ENCODE measurements around the gene KLF12. TPM values are rescaled to one million over a fixed set of nuclear protein-coding genes. Genes with fewer than 3 reads are reported as not detected.

Gene KLF12
- total and polyA plus RNA-seq, 2 experiments from 2014 or later, result 6.4 to 7.7 TPM

DNA sequence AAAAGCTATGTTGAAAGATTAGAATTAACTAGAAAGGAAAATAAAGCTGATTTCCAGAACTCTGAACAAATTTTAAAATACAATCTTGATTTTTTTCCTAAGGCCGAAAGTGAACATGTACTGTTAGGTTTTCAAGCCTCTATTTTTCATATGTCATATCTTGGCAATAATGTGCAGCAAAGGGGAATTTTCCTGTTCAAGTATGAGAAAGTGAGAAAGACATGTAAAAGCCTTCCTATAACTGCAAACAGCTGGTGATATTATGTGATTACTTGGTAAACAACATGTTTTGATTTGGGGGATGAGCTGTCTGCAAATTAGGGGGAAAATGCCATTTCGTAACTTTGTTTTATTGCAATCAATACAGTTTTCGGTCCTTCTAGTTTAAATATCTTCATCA, 4.0 kb upstream of the KLF12 start:
- Histone ChIP-seq H3K4me2 (no peak overlapping the region), H4K20me1 (replicated peaks; ENCODE audit: insufficient read depth) (no peaks in the 10 kb centered on the region), H3K79me2 (replicated peaks; ENCODE audit: insufficient read depth) (no peaks in the 10 kb centered on the region), H3F3A (replicated peaks; ENCODE audit: low read depth) (no peaks in the 10 kb centered on the region; the same call in 1 of the 2 replicates), H3K36me3 (ENCODE audit: insufficient read depth) (no peaks in the 10 kb centered on the region), H3K4me3 (no peak overlapping the region), H3K4me1 (ENCODE audit: insufficient read depth) (peaks cover 9% of the 10 kb centered on the region), H3K27ac (ENCODE audit: low read depth) (no peak overlapping the region), H2AFZ (no peak overlapping the region), H3K9me2 (ENCODE audit: insufficient read depth) (no peaks in the 10 kb centered on the region), H3K27me3 (ENCODE audit: insufficient read depth) (peaks cover 12% of the 10 kb centered on the region)
- no peaks in the 10 kb centered on the region for H3K36me3 Mint-ChIP-seq (ENCODE audit: low read depth)
- DNase-seq (ENCODE audit: low spot score) (no peak), ATAC-seq (no peak)
- TF ChIP-seq EZH2phosphoT487 (IDR thresholded peaks at IDR 0.05; ENCODE audit: unreplicated experiment) (no peak), ZNF462 (CRISPR knock-in tag; IDR thresholded peaks at IDR 0.05) (no peak), NANOG (IDR thresholded peaks at IDR 0.05; ENCODE audit: borderline replicate concordance) (no peak), ZNF114 (CRISPR knock-in tag; IDR thresholded peaks at IDR 0.05) (no peak), CTCF (conservative IDR thresholded peaks at IDR 0.05; ENCODE audit: low read depth in 2 of 2) (no peak), ZNF331 (CRISPR knock-in tag; IDR thresholded peaks at IDR 0.05; ENCODE audit: low read depth) (no peak), CREB1 (CRISPR knock-in tag; IDR thresholded peaks at IDR 0.05; ENCODE audit: low read depth) (no peak), JUNB (IDR thresholded peaks at IDR 0.05; ENCODE audit: unreplicated experiment) (no peak), REST (IDR thresholded peaks at IDR 0.05; ENCODE audit: unreplicated experiment) (no peak), STAT1 (IDR thresholded peaks at IDR 0.05; ENCODE audit: unreplicated experiment) (no peak), POLR2AphosphoS5 (IDR thresholded peaks at IDR 0.05; ENCODE audit: low read depth) (no peak), EZH2 (IDR thresholded peaks at IDR 0.05; ENCODE audit: low read depth, unreplicated experiment) (no peak)
- TF ChIP-seq, protein P1, sequence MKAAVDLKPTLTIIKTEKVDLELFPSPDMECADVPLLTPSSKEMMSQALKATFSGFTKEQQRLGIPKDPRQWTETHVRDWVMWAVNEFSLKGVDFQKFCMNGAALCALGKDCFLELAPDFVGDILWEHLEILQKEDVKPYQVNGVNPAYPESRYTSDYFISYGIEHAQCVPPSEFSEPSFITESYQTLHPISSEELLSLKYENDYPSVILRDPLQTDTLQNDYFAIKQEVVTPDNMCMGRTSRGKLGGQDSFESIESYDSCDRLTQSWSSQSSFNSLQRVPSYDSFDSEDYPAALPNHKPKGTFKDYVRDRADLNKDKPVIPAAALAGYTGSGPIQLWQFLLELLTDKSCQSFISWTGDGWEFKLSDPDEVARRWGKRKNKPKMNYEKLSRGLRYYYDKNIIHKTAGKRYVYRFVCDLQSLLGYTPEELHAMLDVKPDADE (IDR thresholded peaks at IDR 0.05), result no peak
- peaks cover 5% of the 10 kb centered on the region for H3K27me3 Mint-ChIP-seq (ENCODE audit: insufficient read depth, low read depth, poor library complexity)
- no peak overlapping the region for H3K4me3 Mint-ChIP-seq
- peaks cover 7% of the 10 kb centered on the region for H3K4me1 Mint-ChIP-seq
- no peaks in the 10 kb centered on the region for H3K9me3 Mint-ChIP-seq
- H3K27ac Mint-ChIP-seq, result no peak overlapping the region

All from GM23338 (cell line).